ENCODE data around the gene RHBDD3.
A peak's percentile ranks its signal among the peaks of the same experiment; 100 is the strongest.
"Not testable (repeated sequence)": the region's sequence is repeated elsewhere in the genome, so short reads cannot be mapped to it uniquely, and the experiment has no call there.

The RHBDD3 gene

DNA sequence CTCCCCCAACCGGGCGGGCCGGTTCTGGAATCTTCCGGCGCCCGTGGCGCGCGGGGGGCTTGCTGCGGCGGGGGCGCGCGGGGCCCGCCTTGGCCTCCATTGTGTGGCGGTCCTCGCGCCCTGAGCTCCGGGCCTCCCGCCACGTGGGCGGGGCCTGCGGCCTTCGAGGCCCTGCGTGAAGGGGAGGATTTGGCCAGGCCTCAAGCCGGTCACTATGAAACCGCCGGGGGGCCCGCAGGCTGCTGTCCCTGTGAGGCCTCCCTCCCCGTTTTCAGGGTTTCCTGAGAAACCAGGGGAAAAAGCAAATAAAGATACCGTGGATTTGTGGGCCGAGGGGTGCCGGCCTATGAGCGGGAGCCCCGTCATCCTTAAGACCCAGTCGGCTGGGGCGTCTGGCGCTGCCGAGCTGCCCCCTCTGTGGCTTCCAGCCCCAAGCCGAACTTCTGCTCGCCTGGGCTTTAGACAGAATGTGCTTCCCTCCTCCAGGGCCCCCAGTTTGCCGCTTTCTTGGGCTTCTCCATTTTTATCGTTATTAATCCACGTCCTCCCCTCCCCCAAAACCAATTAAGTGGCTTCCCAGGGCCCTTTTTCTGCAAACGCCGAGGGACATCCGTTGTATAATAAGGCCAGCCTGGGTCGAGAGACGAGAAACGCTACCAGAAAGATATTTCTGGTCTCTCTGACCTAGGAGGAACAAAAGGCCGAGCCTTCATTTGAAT lies 889 bp upstream of the RHBDD3 start:
- peak; percentile 37 for DNase-seq

DNA sequence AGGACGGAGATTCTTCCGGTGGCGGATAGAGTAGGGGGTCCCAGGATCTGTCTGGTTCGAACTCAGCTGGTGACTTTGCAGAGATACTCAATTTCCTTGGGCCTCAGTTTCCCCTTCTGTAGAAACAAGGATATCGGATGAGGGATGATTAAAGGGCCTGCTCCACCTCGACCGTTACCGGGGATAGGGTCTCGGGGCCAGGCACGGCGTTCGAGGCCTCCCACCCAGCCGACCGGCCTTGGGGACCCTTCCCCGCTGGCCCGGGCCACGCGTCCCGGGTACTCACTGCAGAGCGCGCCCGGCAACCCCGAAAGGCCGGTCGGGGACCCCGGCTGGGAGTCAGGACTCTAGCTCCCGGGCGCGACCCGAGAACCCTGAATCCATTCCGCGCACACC lies 321 bp downstream of the RHBDD3 start:
- no peak for DNase-seq

DNA sequence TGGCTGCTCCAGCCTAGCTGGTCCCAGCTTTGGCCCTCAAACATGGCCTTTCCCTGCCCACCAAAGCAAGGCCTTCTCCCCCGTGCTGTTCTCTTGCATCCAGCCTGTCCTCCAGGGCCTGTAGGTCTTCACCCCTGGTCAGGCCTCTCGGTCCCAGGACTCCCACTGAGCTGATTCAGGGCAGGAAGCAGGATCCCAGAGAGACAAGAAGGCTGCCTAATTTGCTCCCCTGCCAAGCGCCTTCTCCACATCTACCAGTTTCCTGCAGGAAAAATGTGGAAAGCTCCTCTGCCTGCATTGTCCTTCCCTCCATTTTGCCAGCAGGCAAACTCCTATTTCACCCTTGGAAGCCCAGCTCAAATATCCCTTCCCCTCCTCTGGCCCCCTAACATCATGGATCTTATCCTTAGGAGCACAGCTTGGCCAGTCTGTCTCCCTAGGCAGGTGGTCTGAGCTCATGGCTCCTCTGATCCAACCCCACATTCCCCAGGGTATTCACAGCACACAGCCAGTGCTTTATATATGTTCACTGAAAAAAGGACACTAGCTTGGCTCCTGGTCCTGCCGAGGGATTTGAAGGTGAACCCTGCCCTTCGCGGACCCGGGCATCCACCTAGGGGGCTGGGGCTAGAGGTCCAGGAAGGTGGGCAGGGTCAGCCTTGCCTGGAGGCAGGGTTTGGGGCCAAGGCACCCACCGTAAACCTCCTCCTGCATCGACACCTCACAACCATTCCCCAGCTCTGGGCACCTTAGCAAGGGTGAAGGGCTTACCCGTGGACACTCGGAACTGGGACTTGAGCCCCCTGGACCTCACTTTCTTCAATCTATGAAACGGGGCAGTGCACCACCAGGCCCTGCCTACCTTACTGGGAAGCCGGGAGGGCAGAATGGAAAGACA lies 968 bp downstream of the RHBDD3 start:
- DNase-seq, result no peak

DNA sequence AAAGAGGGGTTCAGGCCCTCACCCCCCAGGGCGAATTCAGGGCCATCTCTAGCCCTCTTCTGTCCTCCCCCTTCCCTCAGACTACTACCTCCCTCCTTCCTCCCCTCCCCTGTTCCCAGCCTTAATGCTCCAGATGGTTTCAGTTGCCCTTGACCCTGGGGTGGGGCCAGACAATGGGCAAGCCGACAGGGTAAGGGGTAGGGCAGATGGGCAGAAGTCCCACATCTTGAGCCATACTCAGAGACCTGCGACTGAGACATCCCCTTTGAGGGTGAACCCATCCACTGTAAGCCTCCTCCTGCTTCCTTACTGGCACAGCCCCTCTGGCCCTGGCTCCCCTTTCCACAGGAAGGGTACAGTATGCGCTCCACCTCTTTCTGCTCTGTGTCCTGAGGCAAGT lies 1.9 kb downstream of the RHBDD3 start:
- DNase-seq, result no peak

DNA sequence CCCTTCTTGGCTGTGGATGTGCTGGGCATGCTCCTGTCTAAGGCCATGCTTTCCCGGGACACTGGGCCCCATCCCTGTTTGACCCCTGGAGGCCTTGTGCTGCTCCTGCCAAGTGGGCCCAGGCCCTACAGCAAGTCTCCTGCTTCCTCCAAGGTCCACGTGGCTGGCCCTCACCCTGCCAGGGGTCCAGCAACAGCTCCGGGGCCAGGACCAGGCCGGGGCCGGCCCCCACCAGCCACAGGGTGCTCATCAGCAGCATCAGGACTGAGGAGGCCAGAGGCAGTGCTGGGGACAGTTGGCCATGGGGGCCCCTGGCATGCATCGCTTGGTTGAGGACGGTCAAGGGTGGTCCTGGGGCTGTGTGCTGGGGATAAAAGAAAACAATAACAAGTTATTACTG lies 2.5 kb downstream of the RHBDD3 start:
- no peak for DNase-seq

DNA sequence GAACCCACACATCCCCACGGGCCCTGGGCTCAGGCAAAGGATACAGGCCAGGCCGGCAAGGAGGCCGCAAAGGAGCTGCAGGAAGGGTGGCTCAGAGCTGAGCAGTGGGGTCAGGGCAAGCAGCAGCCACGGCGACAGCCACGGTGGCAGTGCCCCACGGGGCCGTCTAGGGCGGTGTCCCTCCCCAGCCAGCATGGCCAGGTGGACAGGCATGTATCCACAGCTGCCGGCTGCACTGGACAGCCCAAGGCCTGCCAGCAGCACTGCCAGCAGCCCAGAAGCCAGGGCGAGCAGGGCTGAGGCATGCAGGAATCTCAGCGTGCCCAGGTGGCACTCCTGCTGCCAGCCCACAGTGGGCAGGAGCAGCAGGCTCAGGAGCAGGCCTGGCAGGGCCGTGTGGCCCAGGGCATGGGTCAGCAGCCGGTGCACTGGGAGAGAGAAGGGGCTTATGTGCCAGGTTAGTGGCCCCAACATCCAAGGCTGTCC lies 3.9 kb downstream of the RHBDD3 start:
- no peak for DNase-seq

DNA sequence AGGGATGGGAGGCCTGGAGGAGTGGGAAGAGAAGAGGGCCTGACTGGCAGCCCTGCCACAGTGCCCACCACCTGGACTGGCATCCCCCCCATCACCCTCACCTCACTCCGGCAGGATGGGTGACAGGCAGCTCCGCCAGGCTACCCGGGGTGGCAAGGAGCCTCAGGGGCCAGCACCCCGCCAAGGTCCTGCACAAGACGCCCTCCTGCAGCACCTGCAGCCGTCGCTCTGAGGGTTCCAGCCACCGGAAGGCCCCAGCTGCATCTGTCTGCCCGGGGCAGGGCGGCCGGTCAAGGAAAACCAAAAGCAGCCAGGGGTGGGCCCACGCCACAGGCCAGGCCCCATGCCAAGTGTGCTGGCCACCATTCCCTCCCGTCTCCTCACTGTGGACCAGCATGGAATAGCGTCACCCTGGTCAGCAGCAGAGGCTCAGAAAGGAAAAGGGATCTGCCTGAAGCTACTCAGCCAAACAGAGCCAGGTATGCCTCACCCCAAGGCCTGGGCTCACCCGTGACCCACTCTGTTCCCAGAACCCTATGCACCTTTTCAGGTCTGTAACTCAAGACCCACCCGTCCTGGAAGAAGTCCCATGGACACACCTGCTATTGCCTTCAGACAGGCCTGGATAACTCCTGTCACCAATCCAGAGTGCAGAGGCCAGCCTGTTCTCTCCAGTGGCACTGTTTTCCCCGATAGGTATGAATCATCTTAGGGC lies 7.0 kb downstream of the RHBDD3 start:
- no peak for DNase-seq

DNA sequence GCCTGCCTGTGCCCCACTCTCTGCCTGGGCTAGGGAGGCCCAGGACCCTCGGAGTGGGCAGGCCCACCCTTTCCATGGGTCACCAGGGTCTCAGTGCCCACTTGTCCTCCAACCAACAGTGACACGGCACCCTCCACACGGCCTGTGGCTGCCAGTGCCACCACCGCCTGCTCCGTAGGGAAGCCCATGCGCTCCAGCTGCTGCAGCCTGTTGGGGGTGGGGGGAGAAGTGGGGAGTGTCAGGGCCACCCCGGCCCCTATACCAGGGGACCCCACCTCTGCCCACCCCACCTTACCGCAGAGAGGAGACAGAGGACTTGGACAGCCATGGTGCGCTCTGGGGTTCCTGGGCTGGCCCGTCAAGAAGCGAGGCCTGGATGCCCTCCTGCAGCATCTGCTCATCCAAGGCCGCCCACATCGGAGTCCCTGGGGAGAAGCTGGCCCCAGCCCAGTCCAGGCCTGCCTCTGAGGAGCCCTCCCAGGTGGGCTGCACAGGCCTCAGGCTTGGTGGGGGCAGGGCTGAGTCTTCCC lies 7.7 kb downstream of the RHBDD3 start:
- DNase-seq, result no peak

DNA sequence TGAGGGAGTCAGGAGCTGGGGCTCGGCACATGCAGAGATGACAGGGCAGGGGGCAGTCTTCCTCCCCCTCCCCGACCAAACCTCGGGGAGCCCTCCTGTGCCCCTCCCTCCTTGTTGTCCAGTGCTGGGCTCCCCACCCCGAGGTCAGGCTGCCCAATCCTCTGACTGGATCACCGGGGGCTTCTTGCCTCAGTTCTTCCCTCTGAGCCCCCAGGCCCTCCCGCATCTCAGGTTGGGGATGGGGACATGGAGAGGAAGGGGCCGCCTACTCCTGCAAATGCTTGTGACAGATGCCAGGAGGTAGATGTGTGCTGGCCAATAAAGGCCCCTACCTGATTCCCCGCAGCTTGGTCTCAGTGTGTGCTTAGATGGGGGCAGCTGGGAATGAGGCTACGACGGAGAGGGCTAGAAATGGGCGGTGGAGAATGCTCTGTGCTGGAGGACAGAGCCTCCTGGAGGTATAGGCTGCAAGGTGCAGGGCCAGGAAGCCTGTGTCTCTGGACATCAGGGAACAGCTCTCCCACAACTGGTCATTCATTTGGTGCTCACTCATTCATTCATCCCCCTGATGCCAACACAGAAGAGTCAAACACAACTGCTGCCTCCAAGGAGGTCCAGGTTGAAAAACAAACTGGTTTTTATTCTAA lies 8.4 kb downstream of the RHBDD3 start:
- no peak for DNase-seq

DNA sequence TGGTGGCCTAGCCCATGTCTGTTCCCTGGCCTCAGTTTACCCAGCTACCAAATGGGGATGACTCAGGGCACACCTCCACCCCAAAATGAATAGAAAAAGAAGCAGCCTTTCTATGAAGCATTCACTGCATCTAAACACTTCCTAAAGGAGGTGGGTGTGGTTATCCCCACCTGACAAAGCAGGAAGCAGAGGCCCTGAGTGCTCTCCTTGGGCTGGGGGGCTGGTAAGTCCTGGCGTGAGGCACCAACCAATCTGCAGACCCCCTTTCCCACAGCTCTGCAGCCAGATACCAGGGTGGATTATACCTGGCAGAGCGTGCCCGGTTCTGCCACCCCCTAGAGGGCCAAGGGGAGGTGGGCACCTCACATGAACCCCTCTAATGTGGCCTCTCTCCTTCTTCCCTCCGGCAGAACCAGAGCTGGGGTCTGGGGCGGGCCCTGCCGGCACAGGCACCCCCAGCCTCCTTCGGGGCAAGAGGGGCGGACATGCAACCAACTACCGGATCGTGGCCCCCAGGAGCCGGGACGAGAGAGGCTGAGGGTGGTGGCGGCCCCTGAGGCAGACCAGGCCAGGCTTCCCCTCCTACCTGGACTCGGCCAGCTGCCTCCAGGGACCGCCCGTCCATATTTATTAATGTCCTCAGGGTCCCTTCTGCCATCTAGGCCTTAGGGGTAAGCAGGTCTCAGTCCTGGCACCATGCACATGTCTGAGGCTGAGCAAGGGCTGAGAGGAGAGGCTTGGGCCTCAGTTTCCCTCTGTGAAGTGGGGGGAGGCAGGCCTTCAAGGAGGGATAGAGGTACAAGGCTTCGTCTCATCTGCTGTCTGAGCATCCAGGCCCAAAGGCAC lies 9.2 kb downstream of the RHBDD3 start:
- DNase-seq, result no peak

DNA sequence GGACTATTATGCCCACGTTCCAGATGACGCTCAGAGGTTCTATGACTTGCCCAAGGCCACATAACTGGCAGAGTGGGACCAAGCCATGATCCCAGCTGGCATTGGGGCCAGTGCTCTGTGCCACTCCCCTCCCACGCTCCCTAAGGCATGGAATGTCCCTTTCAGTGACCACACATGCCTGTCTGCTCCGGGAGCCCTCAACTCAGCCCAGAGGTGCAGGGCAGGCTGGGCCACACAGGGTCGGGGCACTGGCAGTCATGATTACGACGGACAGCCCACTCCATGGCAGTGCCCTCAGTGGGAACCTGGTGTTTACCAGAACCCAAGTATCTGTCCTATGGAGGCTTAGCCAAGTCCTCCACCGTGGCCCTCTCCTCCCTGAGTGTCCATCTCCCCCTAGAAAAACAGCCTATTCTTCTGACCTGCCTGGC lies 10.0 kb downstream of the RHBDD3 start:
- DNase-seq, result no peak

DNA sequence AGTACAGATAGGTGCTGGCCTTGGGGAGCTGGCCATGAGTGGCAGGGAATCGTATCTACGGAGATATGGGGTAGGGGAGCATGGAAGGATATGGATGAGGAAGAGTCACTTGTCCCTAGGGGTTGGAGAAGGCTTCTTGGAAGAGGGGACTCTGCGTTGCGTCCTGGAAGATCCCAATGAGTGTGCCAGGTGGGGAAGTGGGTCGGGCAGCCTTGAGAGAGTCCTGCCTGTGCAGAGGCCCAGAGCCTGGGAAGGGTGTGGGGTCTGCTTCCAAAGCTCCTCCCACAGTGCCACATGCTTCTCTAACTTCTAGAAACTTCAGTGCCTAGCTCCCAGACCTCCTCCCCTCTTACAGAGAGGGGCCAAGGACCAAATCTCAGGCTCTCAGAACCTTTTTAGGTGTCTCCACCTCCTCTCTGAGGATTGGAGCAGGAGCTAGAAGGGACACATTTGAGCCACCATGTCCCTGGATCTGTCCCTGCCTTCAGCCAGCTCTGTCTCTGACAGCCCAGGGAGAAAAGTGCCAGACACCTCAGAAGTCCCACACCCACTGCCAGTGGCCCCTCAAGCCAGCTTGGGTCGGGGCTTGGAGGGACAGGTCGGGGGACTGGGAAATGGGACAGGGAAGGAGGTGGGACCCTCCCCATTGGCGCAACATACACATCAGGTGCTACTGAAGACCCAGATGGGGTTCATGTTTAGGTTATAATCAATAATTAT lies 11.0 kb downstream of the RHBDD3 start:
- no peak for DNase-seq

DNA sequence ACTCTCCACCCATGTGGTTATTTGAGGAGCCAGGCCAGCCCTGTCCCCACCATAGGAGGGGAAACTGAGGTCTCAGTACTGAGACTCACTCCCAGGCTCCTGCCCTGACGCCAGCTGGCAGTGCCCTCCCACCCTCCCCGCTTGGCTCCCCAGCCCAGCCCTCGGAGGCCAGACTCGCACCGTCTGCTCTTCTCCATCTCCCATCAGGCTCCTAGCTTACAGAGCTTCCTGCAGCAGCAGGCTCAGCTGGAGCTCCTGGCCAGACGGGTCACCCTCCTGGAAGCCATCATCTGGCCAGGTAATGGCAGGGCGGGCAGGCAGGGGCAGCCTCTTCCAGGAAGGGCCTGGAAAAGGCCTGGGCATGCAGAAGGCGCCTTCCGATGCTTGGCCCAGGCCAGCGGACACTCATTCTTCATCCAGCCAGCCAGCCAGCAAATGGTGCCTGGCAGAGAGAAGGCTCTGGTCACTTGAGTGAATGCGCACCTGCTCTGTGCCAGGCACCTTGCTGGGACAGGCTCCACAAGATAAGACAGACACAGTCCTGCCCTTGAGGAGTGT lies 12.6 kb downstream of the RHBDD3 start:
- no peak for DNase-seq

DNA sequence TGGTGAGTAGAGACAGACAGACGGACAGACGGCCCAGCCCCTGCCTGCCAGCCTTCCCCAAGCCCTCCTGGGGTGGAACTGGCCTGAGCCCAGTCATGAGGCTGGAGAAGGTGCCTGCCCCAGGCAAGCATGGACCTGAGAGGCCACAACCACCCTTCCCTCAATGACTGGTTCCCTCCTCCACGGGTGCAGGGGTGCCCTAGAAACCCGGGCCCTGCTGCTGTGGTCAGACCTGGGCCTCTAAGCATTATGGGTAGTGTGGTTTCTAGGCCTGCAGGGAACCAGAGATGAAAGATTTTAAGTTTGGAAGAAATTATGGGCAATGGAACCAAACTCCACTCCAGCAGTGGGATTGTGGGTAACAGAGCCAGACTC lies 13.5 kb downstream of the RHBDD3 start:
- no peak for DNase-seq

DNA sequence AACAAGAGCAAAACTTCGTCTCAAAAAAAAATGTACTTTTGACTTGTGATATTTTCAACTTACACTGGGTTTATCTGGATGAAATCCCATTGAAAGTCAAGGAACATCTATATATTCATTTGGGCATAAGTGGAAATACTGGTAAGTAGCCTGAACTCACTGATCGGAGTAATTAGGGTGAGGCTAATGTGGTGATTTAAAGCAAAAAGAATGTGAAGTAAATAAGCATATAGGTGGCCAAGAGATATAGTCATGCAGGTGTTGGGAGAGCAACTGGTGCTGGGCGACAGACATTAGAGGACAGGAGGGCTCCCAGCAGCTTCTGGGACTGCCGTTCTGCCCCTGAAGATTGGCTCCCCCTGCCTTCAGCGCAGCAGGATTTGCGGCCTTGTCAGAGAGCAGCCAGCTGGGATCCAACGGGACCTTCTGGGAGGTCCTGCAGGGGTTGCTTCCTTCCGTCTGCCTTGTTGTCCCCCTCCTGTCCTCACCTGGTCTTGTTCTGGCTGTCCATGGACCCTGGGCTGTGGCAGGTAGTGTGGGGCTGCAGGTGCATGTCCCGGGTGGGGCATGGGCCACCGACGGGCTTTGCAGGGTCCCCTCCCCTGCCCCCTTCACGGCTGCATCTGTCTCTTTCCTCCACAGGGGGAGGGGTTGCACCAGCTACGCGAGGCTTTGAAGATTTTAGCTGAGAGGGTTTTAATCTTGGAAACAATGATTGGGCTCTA lies 14.1 kb downstream of the RHBDD3 start:
- DNase-seq, result no peak

DNA sequence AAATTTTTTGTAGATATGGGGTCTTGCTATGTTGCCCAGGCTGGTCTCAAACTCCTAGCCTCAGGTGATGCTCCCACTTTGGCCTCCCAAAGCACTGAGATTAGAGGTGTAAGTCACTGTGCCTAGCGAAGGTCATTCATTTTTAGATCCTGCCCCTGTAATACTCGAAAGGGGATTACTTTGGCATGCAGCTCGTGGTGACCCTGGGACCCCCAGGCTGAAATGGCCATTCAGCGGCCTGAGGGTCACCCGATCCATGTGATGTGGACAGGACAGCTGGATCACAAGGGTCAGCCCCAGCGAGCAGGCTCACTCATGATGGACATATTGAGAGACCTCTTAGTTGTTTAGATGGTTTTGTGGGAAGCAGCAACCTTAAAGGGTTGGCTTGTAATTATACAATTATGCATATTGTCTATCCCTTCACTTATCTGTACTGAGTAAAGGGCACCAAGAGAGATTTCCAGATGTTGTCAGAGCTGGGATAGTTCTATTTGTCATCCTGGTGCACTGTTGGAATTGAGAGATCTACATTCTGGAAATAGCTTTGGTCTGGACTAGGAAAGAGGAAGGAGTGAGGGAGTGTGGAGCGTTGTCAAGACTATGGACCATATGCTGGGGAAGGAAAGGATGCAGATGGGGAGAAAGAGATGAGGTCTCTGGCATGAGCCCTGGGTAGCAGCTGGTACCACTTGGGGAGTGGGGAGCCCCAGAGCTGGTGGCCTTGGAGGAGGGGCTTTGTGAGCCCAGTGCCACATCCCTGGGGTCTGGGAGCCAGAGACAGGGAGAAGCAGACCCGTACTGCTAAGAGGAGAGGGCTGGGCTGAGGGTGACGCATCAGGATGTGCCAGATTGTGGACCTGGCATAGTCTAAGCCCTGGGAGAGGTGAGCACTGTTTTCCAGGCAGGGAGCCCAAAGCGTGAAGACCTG lies 15.5 kb downstream of the RHBDD3 start:
- no peak for DNase-seq

DNA sequence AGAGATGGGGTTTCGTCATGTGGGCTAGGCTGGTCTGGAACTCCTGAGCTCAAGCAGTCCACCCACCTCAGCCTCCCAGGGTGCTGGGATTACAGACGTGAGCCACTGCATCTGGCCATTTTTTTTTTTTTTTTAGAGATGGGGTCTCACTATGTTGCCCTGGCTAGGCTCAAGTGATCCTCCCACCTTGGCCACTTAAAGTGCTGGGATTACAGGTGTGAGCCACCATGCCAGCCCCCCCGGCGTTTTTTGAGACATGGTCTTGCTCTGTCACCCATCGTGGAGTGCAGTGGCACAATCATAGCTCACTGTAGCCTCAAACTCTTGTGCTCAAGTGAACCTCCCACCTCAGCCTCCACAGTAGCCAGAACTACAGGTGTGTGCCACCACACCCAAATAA lies 16.5 kb downstream of the RHBDD3 start:
- no peak for DNase-seq

DNA sequence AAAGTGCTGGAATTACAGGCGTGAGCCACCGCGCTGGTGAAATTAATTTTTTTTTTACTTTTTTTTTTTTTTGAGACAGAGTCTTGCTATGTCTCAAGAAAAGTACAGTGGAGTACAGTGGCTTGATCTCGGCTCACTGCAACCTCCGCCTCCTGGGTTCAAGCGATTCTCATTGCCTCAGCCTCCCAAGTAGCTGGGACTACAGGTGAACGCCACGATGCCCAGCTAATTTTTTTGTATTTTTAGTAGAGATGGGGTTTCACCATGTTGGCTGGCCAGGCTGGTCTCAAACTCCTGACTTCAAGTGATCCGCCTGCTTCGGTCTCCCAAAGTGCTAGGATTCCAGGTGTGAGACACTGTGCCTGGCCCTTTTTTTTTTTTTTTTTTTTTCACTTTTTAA lies 19.9 kb downstream of the RHBDD3 start:
- not testable (repeated sequence) for DNase-seq

Data from NCI-H2171 (cell line).